OCI-LY1 (cell line): ENCODE results near the gene NKRF.

Experiments used
- CTCF ChIP-seq: fragments of 200-600 bp; sonication (generic), shearing (Covaris generic); IDR thresholded peaks from 2 replicates; pipeline ENCODE4 v1.5.1; 2017; ENCODE audit warnings: mild to moderate bottlenecking, antibody characterized with exemption, low read length, moderate library complexity, mixed read lengths
- EZH2 ChIP-seq: fragments of 200-600 bp; sonication (generic), shearing (Covaris generic); IDR thresholded peaks from 2 replicates; pipeline ENCODE4 v1.8.0; 2017; ENCODE audit warnings: borderline replicate concordance, mixed run types, mild to moderate bottlenecking, antibody characterized with exemption, low read length, moderate library complexity, mixed read lengths

DNA sequence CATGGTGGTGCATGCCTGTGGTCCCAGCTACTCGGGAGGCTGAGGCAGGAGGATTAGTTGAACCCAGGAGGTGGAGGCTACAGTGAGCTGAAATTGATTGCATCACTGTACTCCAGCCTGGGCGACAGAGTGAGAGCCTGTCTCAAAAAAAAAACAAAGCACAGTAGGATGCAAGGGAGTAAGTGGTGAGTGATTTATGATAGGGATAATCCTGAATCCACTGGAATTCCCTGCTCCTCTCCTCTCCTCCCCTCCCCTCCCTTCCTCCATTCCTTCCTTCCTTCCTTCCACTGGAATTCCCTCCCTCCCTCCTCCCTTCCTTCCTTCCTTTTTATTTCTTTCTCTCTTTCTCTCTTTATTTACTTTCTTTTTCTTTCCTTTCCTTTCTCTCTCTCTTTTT lies 40.9 kb upstream of the NKRF start:
- TF ChIP-seq CTCF (no peak), EZH2 (no peak)
